Mesothelial cell of epicardium (in vitro differentiated cells): ENCODE measurements around the gene DDR2. TPM values are rescaled to one million over a fixed set of nuclear protein-coding genes. Genes with fewer than 3 reads are reported as not detected.

Source experiments
- DNase-seq, 2 experiments: peaks; one replicate each; pipeline ENCODE4 v3.0.0; 2021; ENCODE audit warnings: low spot score in 2 of 2; ENCODE audit not compliant: unreplicated experiment in 2 of 2
- H3K27ac Mint-ChIP-seq: 2 replicates; pipeline ENCODE4 v1.8.0; 2021; ENCODE audit warnings: mixed read lengths
- H3K27me3 Mint-ChIP-seq: 2 replicates; pipeline ENCODE4 v1.8.0; 2021; ENCODE audit warnings: low read depth, mixed read lengths
- H3K36me3 Mint-ChIP-seq: 2 replicates; pipeline ENCODE4 v1.8.0; 2021; ENCODE audit warnings: mixed read lengths
- H3K4me1 Mint-ChIP-seq: 2 replicates; pipeline ENCODE4 v1.8.0; 2021; ENCODE audit warnings: mixed read lengths
- H3K4me3 Mint-ChIP-seq: 2 replicates; pipeline ENCODE4 v1.8.0; 2021; ENCODE audit warnings: mild to moderate bottlenecking, moderate library complexity, mixed read lengths
- H3K9me3 Mint-ChIP-seq: 2 replicates; pipeline ENCODE4 v1.8.0; 2021; ENCODE audit warnings: mixed read lengths
- CTCF ChIP-seq: fragments of 200-600 bp; sonication (generic); IDR thresholded peaks from one replicate; pipeline ENCODE4 v1.5.0; 2021; ENCODE audit warnings: antibody characterized with exemption; ENCODE audit not compliant: unreplicated experiment
- total RNA-seq: library from RNA; stranded (reverse); gene quantifications from 3 replicates; pipeline ENCODE4 v1.2.1, GENCODE V29; 2021

Gene DDR2
- total RNA-seq, 1 donor from 2014 or later, result 58.1 TPM

GRCh38 chr1:162666006-162666645 is 33.9 kb downstream of the DDR2 start:
- Mint-ChIP-seq H3K4me1 (peaks cover 14% of the 10 kb centered on the region), H3K4me3 (no peak overlapping the region), H3K27ac (no peak overlapping the region), H3K9me3 (no peaks in the 10 kb centered on the region), H3K36me3 (no peaks in the 10 kb centered on the region), H3K27me3 (no peaks in the 10 kb centered on the region)
- DNase-seq, result no peak
- TF ChIP-seq CTCF, result no peak

- no peak for DNase-seq
- Mint-ChIP-seq H3K27me3 (no peaks in the 10 kb centered on the region), H3K4me3 (no peak overlapping the region), H3K36me3 (no peaks in the 10 kb centered on the region), H3K9me3 (no peaks in the 10 kb centered on the region), H3K27ac (no peak overlapping the region), H3K4me1 (peaks cover 14% of the 10 kb centered on the region)
- TF ChIP-seq CTCF, result no peak
Observed at GRCh38 chr1:162667381-162668080, 35.3 kb downstream of the DDR2 start.

- H3K36me3 Mint-ChIP-seq, result no peaks in the 10 kb centered on the region
- no peak overlapping the region for H3K4me3 Mint-ChIP-seq
- no peak for TF ChIP-seq CTCF
- no peaks in the 10 kb centered on the region for H3K27me3 Mint-ChIP-seq
- no peak overlapping the region for H3K27ac Mint-ChIP-seq
- no peaks in the 10 kb centered on the region for H3K9me3 Mint-ChIP-seq
- DNase-seq, result no peak
- peaks cover 28% of the 10 kb centered on the region for H3K4me1 Mint-ChIP-seq
Observed at GRCh38 chr1:162670928-162671663, 38.8 kb downstream of the DDR2 start.

GRCh38 chr1:162671664-162672410 is 39.6 kb downstream of the DDR2 start:
- Mint-ChIP-seq H3K4me1 (peaks cover 24% of the 10 kb centered on the region), H3K9me3 (no peaks in the 10 kb centered on the region), H3K27me3 (no peaks in the 10 kb centered on the region), H3K4me3 (no peak overlapping the region), H3K27ac (no peak overlapping the region), H3K36me3 (no peaks in the 10 kb centered on the region)
- TF ChIP-seq CTCF, result no peak
- DNase-seq, result no peak

DNA sequence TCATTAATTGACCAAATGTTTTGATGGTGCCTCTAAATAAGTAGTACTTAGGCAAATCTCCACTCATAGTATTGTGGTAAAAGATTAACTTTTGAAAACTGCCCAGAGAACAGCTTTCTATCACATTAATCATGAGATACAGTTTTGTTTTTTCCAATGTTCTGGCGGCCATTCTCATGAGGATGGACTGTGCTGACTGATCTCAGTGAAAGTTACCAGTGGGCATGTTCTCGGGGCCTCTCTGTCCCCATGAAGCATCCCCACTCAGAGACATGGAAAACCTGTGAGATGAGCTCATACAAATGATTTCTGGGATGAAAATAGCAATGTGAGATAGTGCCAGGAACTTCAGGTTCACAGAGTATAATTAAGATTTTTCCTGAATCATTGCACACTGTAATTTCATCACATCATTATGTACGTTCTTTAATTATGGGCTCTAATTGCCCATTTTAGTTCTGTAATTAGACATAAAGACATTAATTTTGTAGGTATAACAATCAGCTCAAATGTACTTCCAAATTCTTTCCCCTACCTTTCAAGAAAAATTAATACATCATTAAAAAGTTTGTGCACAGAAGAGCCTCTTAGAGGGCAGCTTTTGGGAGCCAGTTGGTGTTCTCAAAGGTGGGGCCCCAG is 40.5 kb downstream of the DDR2 start:
- Mint-ChIP-seq H3K9me3 (no peaks in the 10 kb centered on the region), H3K4me1 (peaks cover 18% of the 10 kb centered on the region), H3K27me3 (no peaks in the 10 kb centered on the region), H3K36me3 (no peaks in the 10 kb centered on the region), H3K4me3 (no peak overlapping the region), H3K27ac (no peak overlapping the region)
- DNase-seq, result no peak
- TF ChIP-seq CTCF, result no peak
